ENCODE data around the gene COQ9.

DNA sequence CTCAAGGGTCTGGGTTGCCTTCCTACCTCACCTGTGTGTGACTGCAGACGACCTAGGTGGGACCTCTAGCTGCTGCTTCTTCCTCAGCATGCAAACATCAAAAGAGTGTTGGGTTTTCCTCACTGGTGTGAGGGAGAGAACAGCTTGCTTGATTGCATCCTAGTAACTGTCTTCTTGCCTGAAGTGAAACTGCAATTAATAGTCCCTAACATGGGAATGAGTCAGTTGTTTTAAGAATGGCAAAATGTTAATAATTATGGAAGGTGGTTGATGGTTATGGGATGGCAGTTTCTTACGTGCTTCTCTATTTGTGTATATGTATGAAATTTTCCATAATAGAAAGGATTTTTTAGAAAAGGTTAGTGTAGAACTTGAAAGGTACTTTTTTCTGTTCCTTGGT lies 21.1 kb downstream of the COQ9 start:
- TF ChIP-seq, protein P1, sequence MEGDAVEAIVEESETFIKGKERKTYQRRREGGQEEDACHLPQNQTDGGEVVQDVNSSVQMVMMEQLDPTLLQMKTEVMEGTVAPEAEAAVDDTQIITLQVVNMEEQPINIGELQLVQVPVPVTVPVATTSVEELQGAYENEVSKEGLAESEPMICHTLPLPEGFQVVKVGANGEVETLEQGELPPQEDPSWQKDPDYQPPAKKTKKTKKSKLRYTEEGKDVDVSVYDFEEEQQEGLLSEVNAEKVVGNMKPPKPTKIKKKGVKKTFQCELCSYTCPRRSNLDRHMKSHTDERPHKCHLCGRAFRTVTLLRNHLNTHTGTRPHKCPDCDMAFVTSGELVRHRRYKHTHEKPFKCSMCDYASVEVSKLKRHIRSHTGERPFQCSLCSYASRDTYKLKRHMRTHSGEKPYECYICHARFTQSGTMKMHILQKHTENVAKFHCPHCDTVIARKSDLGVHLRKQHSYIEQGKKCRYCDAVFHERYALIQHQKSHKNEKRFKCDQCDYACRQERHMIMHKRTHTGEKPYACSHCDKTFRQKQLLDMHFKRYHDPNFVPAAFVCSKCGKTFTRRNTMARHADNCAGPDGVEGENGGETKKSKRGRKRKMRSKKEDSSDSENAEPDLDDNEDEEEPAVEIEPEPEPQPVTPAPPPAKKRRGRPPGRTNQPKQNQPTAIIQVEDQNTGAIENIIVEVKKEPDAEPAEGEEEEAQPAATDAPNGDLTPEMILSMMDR (IDR thresholded peaks at IDR 0.05; ENCODE audit: low read depth, low read length) = no peak
- TF ChIP-seq POLR2A (IDR thresholded peaks at IDR 0.05; ENCODE audit: extremely low read depth, insufficient read length) = no peak
- TF ChIP-seq, protein P2, sequence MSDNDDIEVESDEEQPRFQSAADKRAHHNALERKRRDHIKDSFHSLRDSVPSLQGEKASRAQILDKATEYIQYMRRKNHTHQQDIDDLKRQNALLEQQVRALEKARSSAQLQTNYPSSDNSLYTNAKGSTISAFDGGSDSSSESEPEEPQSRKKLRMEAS (IDR thresholded peaks at IDR 0.05; ENCODE audit: low read depth, low read length) = no peak
